ENCODE measurements around the gene CD3G.
"Not testable (repeated sequence)": the region's sequence is repeated elsewhere in the genome, so short reads cannot be mapped to it uniquely, and the experiment has no call there.

Gene CD3G

GRCh38 chr11:118343981-118344515 is at the start of gene CD3G:
Gene CD3G, plus strand, starts transcription at chr11:118344344. Its CDS starts 80 bp downstream, at chr11:118344424.
- DNase-seq (ENCODE audit: low spot score): peak; percentile 79

- DNase-seq (ENCODE audit: low spot score): no peak
These were observed 48.9 kb upstream of the CD3G start for GRCh38 chr11:118295199-118295598.

DNA sequence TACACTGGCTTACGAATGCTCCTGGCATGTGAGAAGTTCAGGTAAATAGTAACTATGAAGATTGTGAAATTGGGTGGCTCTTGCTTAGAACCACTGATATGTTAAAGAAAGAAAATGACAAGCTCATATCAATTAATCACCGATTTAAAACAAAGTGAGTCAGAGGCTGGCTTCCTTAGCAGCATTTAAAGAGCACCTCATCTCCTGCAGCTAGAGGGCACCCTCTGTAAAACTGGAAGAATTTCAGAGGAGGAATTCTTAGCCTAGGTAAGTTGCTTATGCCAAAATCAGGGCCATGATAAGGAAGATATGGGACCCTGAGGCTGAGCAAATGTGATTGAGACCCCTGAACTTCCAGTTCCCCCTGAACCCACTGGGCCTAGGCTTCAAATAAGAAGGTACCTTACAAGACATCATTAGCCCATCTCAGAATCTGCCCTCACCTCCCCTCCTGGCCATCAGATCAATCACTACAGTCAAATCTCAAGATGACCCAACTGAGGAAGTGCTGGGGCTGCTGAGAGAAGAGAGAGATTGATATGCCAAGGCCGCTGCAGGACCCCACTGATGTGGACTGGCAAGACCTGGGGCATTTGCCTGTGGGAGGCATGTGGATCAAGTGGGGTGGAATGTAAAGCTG is 48.2 kb upstream of the CD3G start:
- DNase-seq (ENCODE audit: low spot score): peak; percentile 76

- DNase-seq (ENCODE audit: low spot score): no peak
These were observed 42.4 kb upstream of the CD3G start for GRCh38 chr11:118301600-118302195.

GRCh38 chr11:118304227-118304567 is 39.9 kb upstream of the CD3G start:
- no peak for DNase-seq (ENCODE audit: low spot score)

DNA sequence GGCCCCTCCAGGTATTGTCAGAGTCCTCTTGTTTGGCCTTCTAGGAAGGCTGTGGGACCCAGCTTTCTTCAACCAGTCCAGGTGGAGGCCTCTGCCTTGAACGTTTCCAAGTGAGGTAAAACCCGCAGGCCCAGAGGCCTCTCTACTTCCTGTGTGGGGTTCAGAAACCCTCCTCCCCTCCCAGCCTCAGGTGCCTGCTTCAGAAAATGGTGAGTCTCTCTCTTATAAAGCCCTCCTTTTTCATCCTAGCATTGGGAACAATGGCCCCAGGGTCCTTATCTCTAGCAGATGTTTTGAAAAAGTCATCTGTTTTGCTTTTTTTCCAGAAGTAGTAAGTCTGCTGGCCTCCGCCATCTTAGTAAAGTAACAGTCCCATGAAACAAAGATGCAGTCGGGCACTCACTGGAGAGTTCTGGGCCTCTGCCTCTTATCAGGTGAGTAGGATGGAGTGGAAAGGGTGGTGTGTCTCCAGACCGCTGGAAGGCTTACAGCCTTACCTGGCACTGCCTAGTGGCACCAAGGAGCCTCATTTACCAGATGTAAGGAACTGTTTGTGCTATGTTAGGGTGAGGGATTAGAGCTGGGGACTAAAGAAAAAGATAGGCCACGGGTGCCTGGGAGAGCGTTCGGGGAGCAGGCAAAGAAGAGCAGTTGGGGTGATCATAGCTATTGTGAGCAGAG is 39.4 kb upstream of the CD3G start, which contains the start of gene CD3E:
TSS of gene CD3E (plus strand) at position 163 of the 681 bp plus-strand sequence. CDS start at position 386, 223 bp downstream.
- peak; percentile 71 for DNase-seq (ENCODE audit: low spot score)

- peak; percentile 56 for DNase-seq (ENCODE audit: low spot score)
These were observed 38.4 kb upstream of the CD3G start for GRCh38 chr11:118305726-118306125.

- peak; percentile 27 for DNase-seq (ENCODE audit: low spot score)
These were observed 37.6 kb upstream of the CD3G start for GRCh38 chr11:118306556-118306955.

DNA sequence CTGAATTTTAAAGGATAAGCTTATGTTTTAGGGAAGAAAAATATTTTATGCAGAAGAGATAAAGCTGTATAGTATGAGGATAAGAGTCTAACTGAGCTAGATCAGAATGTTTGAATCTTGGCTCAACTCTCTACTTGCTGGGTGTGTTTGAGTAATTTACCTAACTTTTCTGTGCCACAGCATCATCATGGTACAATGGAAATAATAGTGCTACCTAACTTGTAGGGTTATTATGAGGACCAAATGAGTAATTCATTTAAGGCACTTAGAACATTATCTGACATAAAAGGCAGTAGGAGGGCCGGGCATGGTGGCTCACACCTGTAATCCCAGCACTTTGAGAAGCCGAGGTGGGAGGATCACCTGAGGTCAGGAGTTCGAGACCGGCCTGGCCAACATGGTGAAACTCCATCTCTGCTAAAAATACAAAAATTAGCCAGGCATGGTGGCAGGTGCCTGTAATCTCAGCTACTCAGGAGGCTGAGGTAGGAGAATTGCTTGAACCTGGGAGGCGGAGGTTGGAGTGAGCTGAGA is 35.1 kb upstream of the CD3G start:
- DNase-seq (ENCODE audit: low spot score): not testable (repeated sequence)

DNA sequence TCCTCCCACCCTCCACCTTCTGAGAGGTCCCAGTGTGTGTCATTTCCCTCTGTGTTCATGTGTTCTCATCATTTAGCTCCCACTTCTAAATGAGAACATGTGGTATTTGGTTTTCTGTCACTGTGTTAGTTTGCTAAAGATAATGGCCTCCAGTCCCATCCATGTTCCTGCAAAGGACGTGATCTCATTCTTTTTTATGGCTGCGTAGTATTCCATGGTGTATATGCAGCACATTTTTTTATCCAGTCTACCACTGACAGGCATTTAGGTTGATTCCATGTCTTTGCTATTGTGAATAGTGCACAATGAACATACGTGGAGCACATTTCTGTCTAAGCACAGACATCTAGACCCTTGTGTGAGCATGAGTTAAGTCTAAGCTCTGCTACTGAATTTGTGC is 33.9 kb upstream of the CD3G start:
- no peak for DNase-seq (ENCODE audit: low spot score)

GRCh38 chr11:118310781-118311485 is 33.2 kb upstream of the CD3G start:
- DNase-seq (ENCODE audit: low spot score): no peak

GRCh38 chr11:118311518-118311917 is 32.6 kb upstream of the CD3G start:
- DNase-seq (ENCODE audit: low spot score): peak; percentile 66

DNA sequence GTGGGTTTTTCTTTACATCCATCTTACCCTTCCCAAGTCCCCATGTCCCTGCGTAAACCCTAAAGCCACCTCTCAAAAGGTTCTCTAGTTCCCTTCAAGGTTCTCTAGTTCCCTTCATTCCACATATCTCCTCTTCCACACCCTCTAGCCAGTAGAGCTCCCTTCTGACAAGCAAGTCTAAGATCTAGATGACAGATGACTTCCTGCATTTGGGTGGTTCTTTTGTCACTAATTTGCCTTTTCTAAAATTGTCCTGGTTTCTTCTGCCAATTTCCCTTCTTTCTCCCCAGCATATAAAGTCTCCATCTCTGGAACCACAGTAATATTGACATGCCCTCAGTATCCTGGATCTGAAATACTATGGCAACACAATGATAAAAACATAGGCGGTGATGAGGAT is 31.8 kb upstream of the CD3G start:
- no peak for DNase-seq (ENCODE audit: low spot score)

DNA sequence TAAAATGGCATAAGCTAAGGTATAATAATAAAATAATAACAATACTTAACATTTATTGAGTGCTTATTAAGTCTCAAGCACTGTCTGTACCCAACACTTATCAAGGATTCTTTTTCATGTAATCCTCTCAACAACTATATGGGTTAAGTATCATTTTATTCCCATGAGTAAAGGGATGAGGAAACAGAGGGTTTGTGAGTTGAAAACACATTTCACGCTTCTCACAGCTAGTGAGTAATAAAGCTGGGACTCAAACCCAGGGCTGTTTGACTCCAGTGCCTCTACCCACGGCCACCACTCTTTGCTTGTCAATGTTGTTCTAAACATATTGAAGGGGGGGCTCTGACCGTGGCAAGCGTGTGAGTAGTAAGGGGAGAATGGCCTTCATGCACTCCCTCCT is 30.9 kb upstream of the CD3G start:
- no peak for DNase-seq (ENCODE audit: low spot score)

GRCh38 chr11:118314988-118315411 is 29.1 kb upstream of the CD3G start:
- no peak for DNase-seq (ENCODE audit: low spot score)

- no peak for DNase-seq (ENCODE audit: low spot score)
These were observed 26.0 kb upstream of the CD3G start for GRCh38 chr11:118318124-118318523.

GRCh38 chr11:118318581-118319336 is 25.4 kb upstream of the CD3G start:
- no peak for DNase-seq (ENCODE audit: low spot score)

DNA sequence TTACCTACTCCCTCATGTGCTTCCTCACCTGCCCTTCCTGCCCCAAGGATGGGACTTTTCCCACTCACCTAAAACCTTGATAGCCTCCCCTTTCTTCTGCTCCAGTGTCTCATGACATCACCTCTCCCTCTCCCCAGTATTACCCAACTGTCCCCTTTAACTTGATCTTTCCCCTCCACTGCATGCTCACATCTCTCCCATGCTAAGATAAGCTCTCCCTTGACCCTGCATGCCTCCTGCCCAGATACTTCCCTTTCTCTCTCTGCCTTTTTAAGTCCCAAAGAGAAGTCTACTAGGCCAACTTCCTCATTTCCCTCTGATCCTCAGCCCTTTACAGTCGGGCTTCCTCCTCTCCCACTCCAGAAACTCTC is 24.8 kb upstream of the CD3G start:
- DNase-seq (ENCODE audit: low spot score): no peak

- DNase-seq (ENCODE audit: low spot score): no peak
These were observed 23.6 kb upstream of the CD3G start for GRCh38 chr11:118320515-118320914.

DNA sequence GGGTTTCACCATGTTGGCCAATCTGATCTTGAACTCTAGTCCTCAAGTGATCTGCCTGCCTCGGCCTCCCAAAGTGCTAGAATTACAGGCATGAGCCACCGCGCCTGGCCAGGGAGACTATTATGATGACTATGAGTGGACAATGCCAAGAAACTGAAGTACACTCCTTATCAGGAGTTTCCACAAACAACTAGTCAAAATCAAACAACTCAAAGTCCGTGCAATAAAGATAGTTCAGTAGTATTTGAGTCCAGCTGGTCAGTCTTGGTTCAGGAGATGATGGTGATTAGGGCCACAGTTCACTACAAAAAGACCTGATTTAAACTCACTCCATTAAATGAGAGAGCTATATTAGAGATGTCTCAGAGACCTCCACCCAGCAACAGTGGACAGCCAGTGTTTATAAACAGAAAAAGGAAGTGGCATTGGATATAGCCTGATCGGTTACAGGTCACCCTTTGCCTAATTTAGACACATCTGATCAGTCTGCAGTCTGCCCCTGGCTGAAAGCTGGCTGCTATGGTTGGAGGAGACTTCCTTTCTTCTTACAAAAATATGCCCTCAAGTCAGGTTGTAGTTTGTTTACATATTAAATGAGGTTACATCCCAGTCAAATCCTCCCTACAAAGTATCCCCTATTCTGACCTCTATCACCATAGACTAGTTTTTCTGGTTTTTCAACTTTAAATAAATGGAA is 22.6 kb upstream of the CD3G start:
- DNase-seq (ENCODE audit: low spot score): no peak

DNA sequence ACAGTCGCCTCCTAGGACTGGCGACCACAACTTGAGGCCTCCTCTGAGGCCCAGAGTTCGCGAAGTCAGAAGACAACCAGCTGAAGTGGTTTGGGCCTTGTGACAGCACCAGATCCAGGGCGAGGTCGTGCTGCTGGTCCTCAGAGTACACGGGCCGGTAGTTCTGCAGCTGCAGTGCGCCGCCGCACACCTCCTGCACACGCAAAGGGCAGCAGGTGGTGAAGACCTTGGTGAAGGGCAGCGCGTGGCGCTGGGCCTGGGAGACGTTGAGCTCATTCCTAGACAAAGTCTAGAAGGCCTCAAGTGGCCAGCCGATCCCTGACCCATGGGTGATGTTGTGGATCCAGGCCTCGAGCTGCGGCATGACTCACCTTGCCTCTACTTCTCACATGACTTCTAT is 21.4 kb upstream of the CD3G start:
- no peak for DNase-seq (ENCODE audit: low spot score)

All from CD4-positive, alpha-beta T cell treated with Interleukin-15 for 4 hours (primary cell).